ENCODE measurements around the gene CCL17. TPM values are rescaled to one million over a fixed set of nuclear protein-coding genes. Genes with fewer than 3 reads are reported as not detected.

CCL17 gene
- total and polyA plus RNA-seq, 10 of the 15 experiments (the other 5 are each of a cell fraction or from before 2014, with no cell fraction given) = 1.2 to 84.9 (median 34.2) TPM

DNA sequence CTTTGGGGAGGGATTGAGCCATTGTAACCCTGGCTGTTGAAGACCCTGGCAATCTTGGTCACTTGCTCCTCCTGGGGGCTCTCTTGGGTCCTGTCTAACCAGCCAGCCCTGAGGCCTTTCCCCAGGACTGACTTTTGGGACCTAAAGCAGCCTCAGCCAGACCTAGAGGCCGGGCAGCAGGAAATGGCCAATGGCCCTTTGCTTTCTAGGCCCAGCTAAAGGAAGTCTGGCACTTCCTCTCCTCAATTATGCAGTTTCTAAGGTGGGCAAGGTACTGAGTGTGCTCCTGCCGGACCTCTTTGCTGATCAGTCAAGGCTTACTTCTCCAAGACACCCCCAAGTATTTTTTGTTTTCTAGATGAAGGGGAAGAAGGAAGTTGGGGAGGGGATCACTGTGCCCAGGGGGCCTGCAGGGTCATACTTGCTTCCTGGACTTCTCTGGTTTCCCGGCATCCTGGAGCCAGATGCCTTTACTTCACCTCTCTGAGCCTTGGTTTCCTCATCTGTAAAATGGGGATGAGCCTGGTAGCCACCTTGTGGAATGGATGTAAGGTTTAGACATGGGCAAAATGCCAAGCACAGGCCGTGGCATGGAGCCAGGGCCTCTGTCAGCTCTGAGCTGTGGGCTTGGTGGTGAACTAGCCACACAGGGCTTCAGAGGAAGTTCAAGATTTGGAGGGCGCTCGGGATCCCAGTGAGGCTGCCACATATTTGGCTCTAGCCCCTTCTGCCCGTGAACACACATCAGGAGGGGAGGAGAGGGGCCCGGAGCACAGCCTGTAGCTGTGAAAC is 23.7 kb upstream of the CCL17 start:
- SMC1A ChIA-PET (ENCODE audit: uncharacterized antibody, unreplicated experiment) = interaction anchor here (0.6 to 2.8 kb wide), 8 partner anchors 11 to 78 kb away, joined by 3 to 22 read pairs (median 4); partner anchors contain the start of gene CCL17
- CTCF ChIA-PET = interaction anchor here (0.9 to 2.6 kb wide), 12 partner anchors 9 to 81 kb away, joined by 3 to 19 read pairs (median 3); partner anchors contain the start of gene CX3CL1
- TF ChIP-seq FOXK2 (IDR thresholded peaks at IDR 0.05) = no peak
- TF ChIP-seq JUNB (IDR thresholded peaks at IDR 0.05) = no peak
- TF ChIP-seq SPI1 (IDR thresholded peaks at IDR 0.05; ENCODE audit: borderline replicate concordance, insufficient read depth, low read depth, low read length) = peak; percentile 28; the same call in 1 of the 2 replicates
- TF ChIP-seq SMARCA5 (IDR thresholded peaks at IDR 0.05) = no peak
- TF ChIP-seq, protein P1, sequence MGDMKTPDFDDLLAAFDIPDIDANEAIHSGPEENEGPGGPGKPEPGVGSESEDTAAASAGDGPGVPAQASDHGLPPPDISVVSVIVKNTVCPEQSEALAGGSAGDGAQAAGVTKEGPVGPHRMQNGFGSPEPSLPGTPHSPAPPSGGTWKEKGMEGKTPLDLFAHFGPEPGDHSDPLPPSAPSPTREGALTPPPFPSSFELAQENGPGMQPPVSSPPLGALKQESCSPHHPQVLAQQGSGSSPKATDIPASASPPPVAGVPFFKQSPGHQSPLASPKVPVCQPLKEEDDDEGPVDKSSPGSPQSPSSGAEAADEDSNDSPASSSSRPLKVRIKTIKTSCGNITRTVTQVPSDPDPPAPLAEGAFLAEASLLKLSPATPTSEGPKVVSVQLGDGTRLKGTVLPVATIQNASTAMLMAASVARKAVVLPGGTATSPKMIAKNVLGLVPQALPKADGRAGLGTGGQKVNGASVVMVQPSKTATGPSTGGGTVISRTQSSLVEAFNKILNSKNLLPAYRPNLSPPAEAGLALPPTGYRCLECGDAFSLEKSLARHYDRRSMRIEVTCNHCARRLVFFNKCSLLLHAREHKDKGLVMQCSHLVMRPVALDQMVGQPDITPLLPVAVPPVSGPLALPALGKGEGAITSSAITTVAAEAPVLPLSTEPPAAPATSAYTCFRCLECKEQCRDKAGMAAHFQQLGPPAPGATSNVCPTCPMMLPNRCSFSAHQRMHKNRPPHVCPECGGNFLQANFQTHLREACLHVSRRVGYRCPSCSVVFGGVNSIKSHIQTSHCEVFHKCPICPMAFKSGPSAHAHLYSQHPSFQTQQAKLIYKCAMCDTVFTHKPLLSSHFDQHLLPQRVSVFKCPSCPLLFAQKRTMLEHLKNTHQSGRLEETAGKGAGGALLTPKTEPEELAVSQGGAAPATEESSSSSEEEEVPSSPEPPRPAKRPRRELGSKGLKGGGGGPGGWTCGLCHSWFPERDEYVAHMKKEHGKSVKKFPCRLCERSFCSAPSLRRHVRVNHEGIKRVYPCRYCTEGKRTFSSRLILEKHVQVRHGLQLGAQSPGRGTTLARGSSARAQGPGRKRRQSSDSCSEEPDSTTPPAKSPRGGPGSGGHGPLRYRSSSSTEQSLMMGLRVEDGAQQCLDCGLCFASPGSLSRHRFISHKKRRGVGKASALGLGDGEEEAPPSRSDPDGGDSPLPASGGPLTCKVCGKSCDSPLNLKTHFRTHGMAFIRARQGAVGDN (IDR thresholded peaks at IDR 0.05) = 0 out of 2 replicates have a peak, but pooled peaks have one; percentile 15
- no peak for TF ChIP-seq EP300 (IDR thresholded peaks at IDR 0.05; ENCODE audit: borderline replicate concordance in 1 of 2, control insufficient read depth in 1 of 2, low read depth in 2 of 2, low read length in 2 of 2)
- TF ChIP-seq, protein P2, sequence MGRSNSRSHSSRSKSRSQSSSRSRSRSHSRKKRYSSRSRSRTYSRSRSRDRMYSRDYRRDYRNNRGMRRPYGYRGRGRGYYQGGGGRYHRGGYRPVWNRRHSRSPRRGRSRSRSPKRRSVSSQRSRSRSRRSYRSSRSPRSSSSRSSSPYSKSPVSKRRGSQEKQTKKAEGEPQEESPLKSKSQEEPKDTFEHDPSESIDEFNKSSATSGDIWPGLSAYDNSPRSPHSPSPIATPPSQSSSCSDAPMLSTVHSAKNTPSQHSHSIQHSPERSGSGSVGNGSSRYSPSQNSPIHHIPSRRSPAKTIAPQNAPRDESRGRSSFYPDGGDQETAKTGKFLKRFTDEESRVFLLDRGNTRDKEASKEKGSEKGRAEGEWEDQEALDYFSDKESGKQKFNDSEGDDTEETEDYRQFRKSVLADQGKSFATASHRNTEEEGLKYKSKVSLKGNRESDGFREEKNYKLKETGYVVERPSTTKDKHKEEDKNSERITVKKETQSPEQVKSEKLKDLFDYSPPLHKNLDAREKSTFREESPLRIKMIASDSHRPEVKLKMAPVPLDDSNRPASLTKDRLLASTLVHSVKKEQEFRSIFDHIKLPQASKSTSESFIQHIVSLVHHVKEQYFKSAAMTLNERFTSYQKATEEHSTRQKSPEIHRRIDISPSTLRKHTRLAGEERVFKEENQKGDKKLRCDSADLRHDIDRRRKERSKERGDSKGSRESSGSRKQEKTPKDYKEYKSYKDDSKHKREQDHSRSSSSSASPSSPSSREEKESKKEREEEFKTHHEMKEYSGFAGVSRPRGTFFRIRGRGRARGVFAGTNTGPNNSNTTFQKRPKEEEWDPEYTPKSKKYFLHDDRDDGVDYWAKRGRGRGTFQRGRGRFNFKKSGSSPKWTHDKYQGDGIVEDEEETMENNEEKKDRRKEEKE (IDR thresholded peaks at IDR 0.05) = no peak
- TF ChIP-seq GATAD2B (conservative IDR thresholded peaks at IDR 0.05; ENCODE audit: low read depth) = no peak
- TF ChIP-seq CHD2 (IDR thresholded peaks at IDR 0.05; ENCODE audit: borderline replicate concordance, low read depth, low read length) = no peak
- no peak for TF ChIP-seq MXI1 (IDR thresholded peaks at IDR 0.05; ENCODE audit: low read depth, low read length)
- TF ChIP-seq RB1 (IDR thresholded peaks at IDR 0.05; ENCODE audit: borderline replicate concordance) = no peak

More for the DNA sequence above, 23.7 kb upstream of the CCL17 start:
- H3K79me2 ChIP-seq (ENCODE audit: control insufficient read depth, insufficient read depth, low read length) = no peaks in the 10 kb centered on the region
- no peak overlapping the region; the same call in 1 of the 2 replicates for H2AFZ ChIP-seq (ENCODE audit: control insufficient read depth, low read depth, low read length)
- FAIRE-seq (no peak), DNase-seq (ENCODE audit: low read depth, low spot score) (no peak), ATAC-seq (peak; percentile 3)
- ChIA-PET POLR2A (interaction anchor here (0.6 kb wide), 1 partner anchor 32 kb away, joined by 5 read pairs; no protein-coding TSS in a partner anchor), RAD21 (ENCODE audit: unreplicated experiment) (interaction anchor here (1.2 to 2.4 kb wide), 4 partner anchors 8 to 80 kb away, joined by 5 to 15 read pairs (median 6); partner anchors contain the start of gene CX3CL1)
- in situ Hi-C loops (cut with MboI) (no loop called here), intact Hi-C loops (cut with micrococcal nuclease; ENCODE audit: unreplicated experiment) (no loop called here)
- no peaks in the 10 kb centered on the region for H4K20me1 ChIP-seq (ENCODE audit: control insufficient read depth, insufficient read depth)
- no peaks in the 10 kb centered on the region for H3K27me3 ChIP-seq (replicated peaks in 1 of 2; ENCODE audit: control insufficient read depth in 2 of 2, insufficient read depth in 2 of 2, low read length in 1 of 2)
- peaks cover 53% of the 10 kb centered on the region for H3K4me1 ChIP-seq (ENCODE audit: control insufficient read depth, insufficient read depth, low read length)
- no peaks in the 10 kb centered on the region for H3K9me3 ChIP-seq (replicated peaks; ENCODE audit: control insufficient read depth, insufficient read depth, low read length)
- peak overlapping the region; percentile 27 for H3K27ac ChIP-seq (ENCODE audit: control insufficient read depth, insufficient read depth)
- H3K36me3 ChIP-seq (ENCODE audit: control insufficient read depth in 2 of 2, insufficient read depth in 2 of 2, low read length in 1 of 2) = no peaks in the 10 kb centered on the region
- WGBS (ENCODE audit: insufficient coverage, insufficient replicate concordance, low lambda C conversion rate, missing lambda C conversion rate) = 66% methylated on average over 8 of the region's 8 CpGs
- no TSS peak for BruUV-seq (replicated peaks)
- peak overlapping the region; percentile 14; the same call in 1 of the 2 replicates for H3K9ac ChIP-seq (ENCODE audit: control insufficient read depth, insufficient read depth, low read length)
- no peak overlapping the region for H3K4me3 ChIP-seq
- H3K4me2 ChIP-seq (ENCODE audit: control insufficient read depth, insufficient read depth) = peak overlapping the region; percentile 13; the same call in 1 of the 2 replicates
